ENCODE results near the gene TULP4.
A peak's percentile ranks its signal among the peaks of the same experiment; 100 is the strongest.
"Not testable (repeated sequence)": the region's sequence is repeated elsewhere in the genome, so short reads cannot be mapped to it uniquely, and the experiment has no call there.

The TULP4 gene

DNA sequence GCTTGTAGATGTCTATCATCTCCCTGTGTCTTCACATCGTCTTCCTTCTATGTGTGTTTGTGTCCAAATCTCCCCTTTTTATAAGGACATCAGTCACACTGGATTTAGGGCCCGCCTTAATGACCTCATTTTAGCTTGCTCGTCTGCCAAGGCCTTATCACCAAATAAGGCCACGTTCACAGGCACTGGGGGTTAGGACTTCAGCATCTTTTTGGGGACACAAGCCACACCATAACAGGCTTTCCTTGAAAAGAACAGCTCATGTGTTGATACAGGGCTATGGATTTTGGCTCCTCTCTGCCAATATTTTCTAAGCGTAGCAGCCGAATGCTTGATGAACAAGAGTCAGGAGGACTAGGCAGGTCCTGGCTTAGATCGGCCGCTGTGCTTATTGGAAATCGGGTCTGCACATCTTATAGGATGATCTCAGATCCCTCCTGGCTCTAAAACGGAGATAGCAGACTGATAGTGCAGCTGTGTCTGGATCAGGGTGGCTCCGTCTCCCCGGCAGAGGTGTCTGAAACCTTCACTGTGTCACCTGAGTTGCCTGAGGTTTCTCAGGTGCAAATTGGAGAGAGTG is 231.4 kb downstream of the TULP4 start:
- DNase-seq, result no peak

DNA sequence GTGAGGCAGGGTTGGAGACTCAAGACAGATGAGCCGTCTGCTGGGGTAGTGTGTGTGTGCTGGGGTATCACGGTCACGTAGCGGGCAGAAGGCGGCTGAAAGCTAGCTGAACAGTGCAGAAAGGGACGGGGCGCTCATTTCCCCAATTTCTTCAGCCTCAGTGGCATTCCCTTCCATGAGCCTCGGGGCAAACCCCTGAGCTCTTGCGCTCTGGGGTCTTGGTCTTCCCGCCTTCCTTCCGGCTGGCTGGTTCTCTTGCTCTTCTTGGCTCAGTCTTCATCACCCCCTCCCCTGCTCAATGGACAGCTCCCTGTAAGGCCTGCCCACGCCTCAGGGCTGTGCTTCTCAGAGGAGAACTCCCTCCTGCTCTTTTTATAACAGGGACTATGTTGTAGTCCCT is 232.2 kb downstream of the TULP4 start:
- no peak for DNase-seq

DNA sequence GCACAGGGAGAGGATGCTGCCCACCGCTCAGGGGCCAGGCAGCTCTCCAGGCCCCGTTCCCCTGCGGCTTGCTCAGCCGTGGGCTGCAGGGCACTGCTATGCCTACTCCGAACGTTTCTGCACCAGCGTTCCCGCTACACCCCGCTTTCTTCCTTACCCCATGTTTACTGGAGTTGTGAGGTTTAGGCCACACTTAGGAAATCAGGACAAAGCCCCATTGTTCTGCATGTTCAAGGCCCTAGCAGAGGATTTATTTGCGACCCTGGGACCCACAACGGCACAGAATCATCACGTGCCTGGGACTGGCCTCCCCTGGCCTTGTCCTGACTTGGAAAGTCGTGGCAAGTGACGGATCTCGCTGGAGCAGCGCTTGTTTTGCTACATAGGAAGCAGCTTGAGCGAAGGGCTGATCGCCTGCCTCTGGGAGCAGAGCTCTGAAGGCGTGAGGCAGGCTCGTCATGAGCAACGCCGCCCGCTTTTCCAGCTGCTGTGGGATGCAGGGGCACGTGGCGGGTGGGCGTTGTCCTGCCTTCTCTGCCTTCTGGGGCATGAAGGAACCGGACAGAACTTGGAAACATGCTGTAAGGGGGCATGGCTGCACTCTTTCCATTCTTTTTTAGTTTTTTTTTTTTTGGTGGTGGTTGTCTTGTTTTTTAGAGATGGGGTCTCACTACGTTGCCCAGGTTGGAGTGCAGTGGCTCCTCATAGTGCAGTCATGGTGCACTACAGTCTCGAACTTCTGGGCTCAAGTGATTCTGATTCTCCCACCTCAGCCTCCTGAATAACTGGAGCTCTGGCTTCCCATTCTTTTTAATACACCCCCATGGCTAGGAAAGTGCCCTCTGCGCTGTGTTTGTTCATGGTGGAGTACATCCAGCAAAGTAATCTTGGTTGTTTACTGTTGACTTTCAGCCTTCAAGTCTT is 233.0 kb downstream of the TULP4 start:
- no peak for DNase-seq

DNA sequence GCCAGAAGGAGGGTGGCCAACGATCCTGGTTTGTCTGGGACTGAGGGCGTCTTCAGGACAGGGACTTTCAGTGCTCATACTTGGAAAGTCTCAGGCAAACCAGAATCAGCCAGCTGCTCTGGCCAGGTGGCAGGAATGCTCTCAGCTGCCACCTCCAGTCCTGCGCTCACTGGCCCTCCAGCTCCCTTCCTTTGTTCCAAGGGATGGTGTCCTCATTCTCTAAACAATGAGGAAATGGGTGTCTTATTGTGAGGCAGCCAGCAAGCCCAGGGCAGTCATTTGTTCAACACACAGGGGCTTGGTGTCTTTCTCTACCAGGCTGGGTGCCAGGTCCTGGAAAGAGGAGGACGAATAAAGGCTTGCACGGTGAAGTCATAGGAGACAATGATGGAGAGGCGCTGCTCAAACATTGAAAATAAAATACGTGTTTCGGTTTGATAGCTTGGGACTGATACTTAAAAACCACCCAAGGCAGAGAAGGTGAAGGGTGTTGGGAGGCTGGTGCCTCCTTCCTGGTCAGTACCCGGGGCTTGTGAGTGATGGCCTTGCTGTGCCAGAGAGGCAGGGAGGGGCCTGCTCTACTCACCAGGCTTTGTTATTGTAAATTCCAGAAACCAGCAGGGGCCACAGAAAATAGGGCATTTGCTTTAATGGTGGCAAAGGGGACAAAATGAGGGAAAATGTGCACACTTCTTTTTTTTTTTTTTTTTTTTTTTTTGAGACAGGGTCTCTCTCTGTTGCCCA is 236.3 kb downstream of the TULP4 start:
- no peak for DNase-seq

DNA sequence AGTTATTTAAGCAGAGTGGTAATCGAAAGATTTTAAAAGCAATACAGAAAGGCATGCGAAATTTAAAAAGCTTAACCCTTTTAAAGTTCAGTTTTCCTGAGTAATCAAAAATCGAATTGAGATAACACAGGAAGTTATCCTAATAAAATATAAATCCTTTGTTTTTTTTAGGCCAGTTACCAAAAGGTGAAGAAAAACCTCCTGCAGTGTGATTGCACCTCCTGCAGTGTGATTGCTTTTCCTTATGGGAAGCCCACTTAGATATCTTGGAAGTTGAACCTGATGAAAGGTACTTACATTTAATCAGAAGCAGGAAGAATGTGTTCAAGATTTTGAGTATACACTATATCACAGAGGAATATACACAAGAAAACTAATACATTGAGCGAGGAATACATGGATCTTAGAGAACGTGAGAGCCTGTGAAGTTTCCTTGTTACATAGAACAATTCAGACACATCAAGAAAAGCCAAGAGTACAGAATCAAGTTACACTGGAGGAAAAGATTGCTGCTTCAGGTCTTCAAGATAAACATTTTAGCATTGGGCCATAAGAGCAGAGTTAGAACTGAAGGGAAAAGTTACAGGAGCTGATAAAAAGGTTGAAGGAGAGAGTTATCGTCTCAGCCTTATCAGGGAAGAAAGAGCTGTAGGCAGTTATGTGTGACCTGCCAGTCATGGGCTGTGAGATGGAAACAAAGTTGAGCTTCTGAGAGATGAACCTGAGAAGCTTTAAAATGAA is 240.0 kb downstream of the TULP4 start:
- no peak for DNase-seq

DNA sequence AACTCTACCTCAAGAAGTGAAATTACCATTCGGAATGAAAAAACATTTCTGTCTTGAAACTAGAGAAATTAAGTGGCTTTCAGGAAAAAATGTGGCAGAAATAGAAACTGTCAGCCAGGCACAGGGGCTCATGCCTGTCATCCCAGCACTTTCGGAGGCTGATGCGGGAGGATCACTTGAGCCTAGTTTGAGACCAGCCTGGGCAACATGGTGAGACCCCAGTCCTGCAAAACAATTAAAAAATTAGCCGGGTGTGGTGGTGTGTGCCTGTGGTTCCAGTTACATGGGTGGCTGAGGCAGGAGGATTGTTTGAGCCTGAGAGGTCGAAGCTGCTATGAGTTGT is 240.5 kb downstream of the TULP4 start:
- no peak for DNase-seq

DNA sequence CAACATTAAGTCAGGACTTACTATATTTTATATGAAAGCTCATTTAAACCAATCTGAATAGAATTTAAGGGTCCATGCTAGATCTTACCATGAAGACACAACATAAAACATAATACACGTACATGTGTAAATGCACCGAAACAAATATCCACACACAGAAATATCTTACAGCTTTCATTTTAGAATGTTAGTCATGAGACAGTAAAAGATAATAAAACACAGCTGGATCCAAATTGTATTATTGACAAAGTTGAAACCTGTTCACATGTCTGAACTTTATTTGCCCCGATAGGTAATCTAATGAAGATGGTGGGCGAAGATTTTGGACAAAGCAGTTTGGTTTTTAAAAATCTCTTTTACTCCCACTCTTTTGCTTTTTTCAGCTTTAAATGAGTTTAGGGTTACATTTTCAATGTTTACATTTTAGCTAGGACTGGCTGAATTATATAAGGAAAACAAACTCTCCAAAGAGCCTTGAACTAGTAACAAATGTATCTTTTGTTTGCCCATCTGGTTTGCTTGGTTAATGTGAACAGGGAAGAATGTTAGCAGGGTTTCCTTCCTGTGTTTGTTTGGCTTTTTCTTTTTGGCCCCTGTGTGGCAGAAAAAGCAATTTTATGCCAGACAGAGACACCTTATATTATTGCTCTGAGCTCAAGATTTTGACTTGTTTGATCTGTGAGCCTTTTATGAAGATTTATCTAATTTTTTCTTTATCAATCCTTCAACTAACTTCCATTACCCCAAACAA is 242.5 kb downstream of the TULP4 start:
- DNase-seq, result no peak

DNA sequence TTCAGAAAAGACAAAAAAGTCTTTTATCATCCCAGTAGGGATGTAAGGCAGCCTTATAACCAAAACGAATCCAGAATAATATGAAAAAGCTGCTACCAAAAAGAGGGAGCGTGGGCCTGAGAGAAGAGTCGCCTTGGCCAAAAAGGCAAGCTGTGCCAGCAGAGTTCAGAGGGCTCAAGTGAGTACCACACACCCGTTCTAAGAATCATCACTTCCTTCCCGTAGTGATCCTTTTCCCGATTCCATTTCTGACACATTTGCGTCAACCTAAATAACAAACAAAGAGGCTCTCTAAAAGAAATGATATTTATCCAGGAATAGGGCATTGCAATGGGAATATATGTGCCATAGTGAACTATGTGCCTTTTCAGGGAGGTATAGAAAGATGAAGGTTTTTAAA is 243.8 kb downstream of the TULP4 start:
- no peak for DNase-seq

DNA sequence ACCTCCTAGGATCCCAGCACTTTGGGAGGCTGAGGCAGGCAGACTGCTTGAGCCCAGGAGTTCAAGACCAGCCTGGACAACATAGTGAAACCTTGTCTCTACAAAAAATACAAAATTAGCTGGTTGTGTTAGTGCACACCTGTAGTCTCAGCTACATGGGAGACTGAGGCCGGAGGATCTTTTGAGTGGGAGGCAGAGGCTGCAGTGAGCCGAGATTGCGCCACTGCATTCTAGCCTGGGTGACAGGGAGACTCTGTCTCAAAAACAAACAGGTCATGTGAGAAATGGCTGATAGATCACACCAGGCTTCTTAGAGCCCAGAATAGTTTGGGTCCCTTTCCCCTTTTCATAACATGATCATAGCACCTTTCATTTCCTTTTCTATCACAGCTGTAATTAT is 244.8 kb downstream of the TULP4 start:
- DNase-seq, result not testable (repeated sequence)

DNA sequence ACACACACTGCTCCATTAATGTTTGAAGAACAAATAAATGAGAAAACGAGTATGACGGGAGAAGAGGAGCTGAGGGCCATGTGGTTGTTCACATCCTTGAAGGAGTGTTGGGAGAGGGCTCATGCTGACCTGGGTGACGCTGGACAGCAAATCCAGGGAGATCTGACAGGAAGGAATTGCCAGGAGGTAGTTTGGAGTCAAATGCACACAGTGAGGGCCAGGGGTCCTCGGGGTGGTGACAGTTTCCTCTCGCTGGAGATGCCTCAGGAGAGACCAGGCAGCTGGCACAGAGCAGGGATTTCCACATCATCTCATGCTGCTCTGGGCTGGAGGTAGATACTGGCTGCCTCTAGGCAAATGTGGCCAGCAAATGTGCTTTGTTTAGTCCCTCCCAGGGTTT is 245.7 kb downstream of the TULP4 start:
- no peak for DNase-seq

DNA sequence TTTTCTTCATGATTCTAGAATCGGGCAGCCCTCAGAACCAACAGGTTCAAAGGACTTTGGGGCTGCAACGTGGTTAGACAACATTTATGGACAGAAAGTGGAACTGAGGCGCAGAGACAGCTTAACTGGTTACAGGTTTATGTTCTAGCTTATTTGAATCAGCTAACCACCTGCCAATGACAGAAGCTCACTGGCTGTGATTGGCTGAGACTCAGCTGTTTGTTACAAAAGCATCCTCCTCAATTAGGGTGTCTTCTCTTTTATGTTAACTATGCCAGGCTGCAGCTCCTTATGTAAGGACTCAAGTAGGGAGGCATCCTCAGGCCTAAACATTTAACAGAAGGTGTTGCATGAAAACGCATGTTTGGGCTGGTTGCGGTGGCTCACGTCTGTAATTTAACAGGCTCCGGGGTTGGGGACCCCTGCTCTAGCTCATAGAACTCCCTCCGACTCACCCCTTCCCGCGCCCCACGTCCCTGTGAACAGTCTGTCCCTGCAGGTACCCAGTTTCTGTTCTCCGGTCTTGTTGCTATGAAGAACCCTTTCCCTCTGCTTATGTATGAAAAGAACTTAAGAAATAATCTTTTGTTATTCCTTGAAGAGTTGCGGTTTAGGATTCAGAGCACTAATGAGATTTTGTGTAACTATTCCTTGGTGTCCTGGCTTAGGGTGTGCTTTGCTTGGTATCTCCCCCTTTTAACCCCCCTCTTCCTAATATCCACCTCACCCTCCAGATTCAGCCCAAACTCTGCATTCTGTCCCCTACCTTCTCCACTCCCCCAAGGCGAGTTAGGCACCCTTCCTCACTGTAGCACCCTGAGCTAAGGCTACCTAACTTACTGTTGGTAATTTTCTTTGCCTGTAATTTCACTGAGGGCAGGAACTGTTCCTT is 246.4 kb downstream of the TULP4 start:
- DNase-seq, result no peak

DNA sequence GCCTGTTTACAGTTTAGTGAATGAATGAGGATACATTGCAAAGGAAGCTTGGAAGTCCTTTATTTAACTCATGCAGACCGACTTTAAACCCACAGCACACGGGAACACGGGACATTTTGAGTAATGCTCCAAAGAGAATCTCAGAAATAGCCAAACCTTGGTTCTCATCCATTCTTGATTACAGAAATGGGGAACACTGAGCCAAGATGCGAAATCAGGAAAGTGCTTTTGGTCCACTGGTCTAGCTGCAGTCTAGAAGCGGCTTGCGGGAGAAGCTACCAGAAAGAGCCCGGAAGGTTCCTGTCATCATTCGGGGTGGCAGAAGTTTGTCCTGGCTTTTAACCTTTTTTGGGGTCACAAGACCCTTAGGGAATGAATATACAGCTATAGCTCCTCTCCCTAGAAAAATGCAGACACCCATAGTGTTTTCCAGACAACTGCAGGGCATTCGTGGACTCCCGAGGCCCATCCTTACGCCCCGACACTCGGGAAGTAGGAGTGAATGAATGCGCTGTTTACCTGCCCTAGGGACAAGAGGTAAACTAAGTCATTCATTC is 247.2 kb downstream of the TULP4 start:
- no peak for DNase-seq

DNA sequence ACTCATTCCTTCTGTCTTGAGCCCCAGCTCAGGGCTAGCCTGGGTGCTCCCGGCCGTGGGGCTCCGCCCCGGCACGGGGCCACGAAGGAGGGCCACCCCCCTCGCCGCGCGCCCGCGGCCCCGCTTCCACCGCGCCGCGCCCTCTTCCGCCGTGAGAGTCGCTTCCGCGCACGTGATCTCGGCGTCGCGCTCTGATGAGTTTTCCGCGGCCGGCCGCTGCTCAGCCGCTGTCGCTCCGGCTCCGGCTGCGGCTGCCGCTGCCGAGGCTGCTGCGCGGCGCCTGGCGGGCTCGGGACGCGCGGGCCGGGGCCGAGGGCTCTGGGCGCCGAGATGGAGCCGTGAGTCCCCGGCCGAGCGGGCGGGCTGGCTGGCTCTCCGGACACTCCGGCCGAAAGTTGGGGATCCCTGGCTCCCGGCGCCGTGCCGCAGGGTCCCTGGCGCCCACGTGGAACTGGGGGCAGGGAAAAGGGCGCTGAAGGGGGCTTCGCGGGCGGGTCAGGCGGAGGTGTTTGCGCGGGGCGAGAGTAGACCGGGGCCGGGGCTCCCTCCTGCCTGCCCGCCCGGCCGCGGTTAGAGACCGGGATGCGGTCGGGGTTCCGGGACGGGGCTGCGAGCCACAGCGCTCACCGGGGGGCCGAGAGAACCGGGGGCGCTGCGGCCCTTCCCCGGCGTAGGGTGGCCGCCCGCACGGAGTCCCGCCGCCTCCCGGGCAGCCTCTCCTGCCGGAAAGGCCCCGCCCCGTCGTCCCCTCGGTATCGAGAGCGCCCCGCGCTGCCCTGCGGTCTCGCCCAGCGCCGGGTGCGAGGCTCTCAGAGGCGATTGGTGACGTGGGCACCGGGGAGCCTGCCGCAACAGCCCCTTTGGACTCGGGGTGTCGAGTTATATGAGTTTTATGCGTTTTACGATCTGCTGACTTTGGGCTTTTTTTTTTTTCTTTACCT is 247.9 kb downstream of the TULP4 start, which contains the start of gene TMEM181:
Gene TMEM181 (plus strand): TSS at position 197 of the 941 bp plus-strand sequence. CDS start 134 bp downstream, at position 331.
- peak; percentile 84 for DNase-seq

DNA sequence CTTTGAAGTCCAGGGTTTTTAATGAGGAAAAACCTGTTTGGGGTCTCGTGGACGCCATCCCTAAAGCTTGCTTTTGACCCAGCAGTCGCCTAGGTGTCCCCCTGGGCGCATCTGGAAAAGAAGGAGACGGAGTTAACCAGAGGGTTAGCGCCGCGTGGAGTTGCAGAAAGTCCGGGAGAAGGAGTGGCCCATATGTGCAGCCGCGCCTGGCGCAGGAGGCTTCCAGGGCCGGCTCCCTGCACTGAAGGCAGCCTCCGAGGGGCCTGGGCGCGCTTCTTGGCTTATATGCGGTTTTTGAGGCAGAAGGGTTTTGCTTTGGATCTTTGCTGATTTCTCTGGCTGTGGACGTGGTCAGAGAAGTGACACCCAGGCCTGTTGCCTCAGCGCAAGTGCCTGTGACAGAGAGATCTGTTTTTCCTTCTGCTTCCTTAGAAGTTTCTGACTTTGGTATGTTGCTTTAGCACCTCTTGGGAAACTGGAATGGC is 248.6 kb downstream of the TULP4 start:
- no peak for DNase-seq

Data from 8988T (cell line).